HEK293 (cell line): ENCODE measurements around the gene JAZF1.
A peak's percentile ranks its signal among the peaks of the same experiment; 100 is the strongest.

Experiments
- AEBP2 ChIP-seq: fragments of 450-650 bp; formaldehyde crosslinking; IDR thresholded peaks from 2 replicates; pipeline ENCODE4 v1.5.1; 2016; ENCODE audit warnings: missing biosample characterization, missing genetic modification characterization, borderline replicate concordance
- BCL11A ChIP-seq: fragments of 450-650 bp; formaldehyde crosslinking; IDR thresholded peaks from 2 replicates; pipeline ENCODE4 v1.5.1; 2016; ENCODE audit warnings: low read depth, missing biosample characterization, missing genetic modification characterization
- GLI2 ChIP-seq: fragments of 450-650 bp; formaldehyde crosslinking; IDR thresholded peaks from 2 replicates; pipeline ENCODE4; 2017; ENCODE audit warnings: missing biosample characterization, missing genetic modification characterization, low read depth, borderline replicate concordance
- GLIS1 ChIP-seq: fragments of 450-650 bp; formaldehyde crosslinking; IDR thresholded peaks from 2 replicates; pipeline ENCODE4 v1.5.1; 2016; ENCODE audit warnings: missing biosample characterization, missing genetic modification characterization
- KLF9 ChIP-seq: fragments of 450-650 bp; formaldehyde crosslinking; IDR thresholded peaks from 2 replicates; pipeline ENCODE4 v1.5.1; 2016; ENCODE audit warnings: missing biosample characterization, missing genetic modification characterization, low read depth
- MZF1 ChIP-seq: fragments of 450-650 bp; formaldehyde crosslinking; IDR thresholded peaks from 2 replicates; pipeline ENCODE4 v1.5.1; 2017; ENCODE audit warnings: missing biosample characterization, missing genetic modification characterization, borderline replicate concordance
- PRDM1 ChIP-seq: fragments of 450-650 bp; formaldehyde crosslinking; IDR thresholded peaks from 2 replicates; pipeline ENCODE4; 2016; ENCODE audit warnings: missing biosample characterization, missing genetic modification characterization
- PRDM10 ChIP-seq: fragments of 450-650 bp; formaldehyde crosslinking; IDR thresholded peaks from 2 replicates; pipeline ENCODE4 v1.5.1; 2016; ENCODE audit warnings: missing biosample characterization, missing genetic modification characterization
- SALL2 ChIP-seq: fragments of 450-650 bp; formaldehyde crosslinking; IDR thresholded peaks from 2 replicates; pipeline ENCODE4 v1.5.0; 2017; ENCODE audit warnings: missing biosample characterization, mild to moderate bottlenecking, missing genetic modification characterization, borderline replicate concordance
- SCRT1 ChIP-seq: fragments of 450-650 bp; formaldehyde crosslinking; IDR thresholded peaks from 2 replicates; pipeline ENCODE4 v1.5.1; 2016; ENCODE audit warnings: missing biosample characterization, missing genetic modification characterization, borderline replicate concordance
- YY2 ChIP-seq: fragments of 450-650 bp; formaldehyde crosslinking; IDR thresholded peaks from 2 replicates; pipeline ENCODE4 v1.5.1; 2016; ENCODE audit warnings: missing biosample characterization, missing genetic modification characterization
- ZBTB21 ChIP-seq: fragments of 450-650 bp; formaldehyde crosslinking; IDR thresholded peaks from 2 replicates; pipeline ENCODE4 v1.5.1; 2017; ENCODE audit warnings: missing biosample characterization, missing genetic modification characterization
- ZBTB7A ChIP-seq: fragments of 450-650 bp; formaldehyde crosslinking; IDR thresholded peaks from 2 replicates; pipeline ENCODE4 v1.5.1; 2016; ENCODE audit warnings: low read depth, missing biosample characterization, missing genetic modification characterization
- ZBTB8A ChIP-seq: fragments of 450-650 bp; formaldehyde crosslinking; IDR thresholded peaks from 2 replicates; pipeline ENCODE4 v1.5.1; 2016; ENCODE audit warnings: missing biosample characterization, missing genetic modification characterization
- ZFP3 ChIP-seq: fragments of 450-650 bp; formaldehyde crosslinking; IDR thresholded peaks from 2 replicates; pipeline ENCODE4 v1.5.1; 2016; ENCODE audit warnings: low read depth, missing biosample characterization, missing genetic modification characterization
- ZNF112 ChIP-seq: fragments of 450-650 bp; formaldehyde crosslinking; IDR thresholded peaks from 2 replicates; pipeline ENCODE4 v1.5.0; 2017; ENCODE audit warnings: missing biosample characterization, missing genetic modification characterization
- ZNF202 ChIP-seq: fragments of 450-650 bp; formaldehyde crosslinking; IDR thresholded peaks from 2 replicates; pipeline ENCODE4 v1.5.1; 2016; ENCODE audit warnings: missing biosample characterization, missing genetic modification characterization, borderline replicate concordance
- ZNF239 ChIP-seq: fragments of 450-650 bp; formaldehyde crosslinking; IDR thresholded peaks from 2 replicates; pipeline ENCODE4 v1.5.1; 2016; ENCODE audit warnings: missing biosample characterization, missing genetic modification characterization
- ZNF24 ChIP-seq: fragments of 450-650 bp; formaldehyde crosslinking; IDR thresholded peaks from 2 replicates; pipeline ENCODE4 v1.5.1; 2016; ENCODE audit warnings: missing biosample characterization, missing genetic modification characterization
- ZNF311 ChIP-seq: fragments of 450-650 bp; formaldehyde crosslinking; IDR thresholded peaks from 2 replicates; pipeline ENCODE4 v1.5.1; 2017; ENCODE audit warnings: missing biosample characterization, missing genetic modification characterization, borderline replicate concordance
- ZNF366 ChIP-seq: fragments of 450-650 bp; formaldehyde crosslinking; conservative IDR thresholded peaks from 2 replicates; pipeline ENCODE4 v1.5.1; 2016; ENCODE audit warnings: missing biosample characterization, missing genetic modification characterization
- ZNF37A ChIP-seq: fragments of 450-650 bp; IDR thresholded peaks from 2 replicates; pipeline ENCODE4 v1.5.1; 2018; ENCODE audit warnings: missing biosample characterization, missing genetic modification characterization
- ZNF404 ChIP-seq: fragments of 450-650 bp; formaldehyde crosslinking; IDR thresholded peaks from 2 replicates; pipeline ENCODE4 v1.5.1; 2017; ENCODE audit warnings: missing biosample characterization, missing genetic modification characterization
- ZNF473 ChIP-seq: fragments of 450-650 bp; formaldehyde crosslinking; IDR thresholded peaks from 2 replicates; pipeline ENCODE4 v1.5.1; 2017; ENCODE audit warnings: missing biosample characterization, missing genetic modification characterization
- ZNF529 ChIP-seq: fragments of 450-650 bp; formaldehyde crosslinking; IDR thresholded peaks from 2 replicates; pipeline ENCODE4 v1.5.1; 2017; ENCODE audit warnings: missing genetic modification characterization, missing biosample characterization; ENCODE audit not compliant: insufficient replicate concordance
- ZNF610 ChIP-seq: fragments of 450-650 bp; formaldehyde crosslinking; IDR thresholded peaks from 2 replicates; pipeline ENCODE4 v1.5.1; 2016; ENCODE audit warnings: missing biosample characterization, missing genetic modification characterization, borderline replicate concordance
- ZNF701 ChIP-seq: fragments of 450-650 bp; formaldehyde crosslinking; IDR thresholded peaks from 2 replicates; pipeline ENCODE4 v1.5.1; 2016; ENCODE audit warnings: missing biosample characterization, missing genetic modification characterization
- ZNF843 ChIP-seq: fragments of 450-650 bp; formaldehyde crosslinking; IDR thresholded peaks from 2 replicates; pipeline ENCODE4 v1.5.1; 2016; ENCODE audit warnings: missing biosample characterization, missing genetic modification characterization
- ZSCAN23 ChIP-seq: fragments of 450-650 bp; formaldehyde crosslinking; IDR thresholded peaks from 2 replicates; pipeline ENCODE4 v1.5.1; 2016; ENCODE audit warnings: missing biosample characterization, missing genetic modification characterization
- ZSCAN30 ChIP-seq: fragments of 450-650 bp; IDR thresholded peaks from 2 replicates; pipeline ENCODE4 v1.5.1; 2018; ENCODE audit warnings: missing biosample characterization, mild to moderate bottlenecking, missing genetic modification characterization, moderate library complexity
- TF ChIP-seq, protein P1 (sequence below): fragments of 450-650 bp; formaldehyde crosslinking; IDR thresholded peaks from 2 replicates; pipeline ENCODE4 v1.5.1; 2016; ENCODE audit warnings: missing biosample characterization, missing genetic modification characterization
- TF ChIP-seq, protein P2 (sequence below): sonication (generic); formaldehyde crosslinking; IDR thresholded peaks from 2 replicates; pipeline ENCODE4 v1.8.1; 2022; ENCODE audit warnings: mild to moderate bottlenecking, moderate library complexity, missing genetic modification reagents

Gene JAZF1

GRCh38 chr7:28037220-28038010, 143.2 kb downstream of the JAZF1 start (continued):
- TF ChIP-seq PRDM1 (peak; percentile 36; the same call in 1 of the 2 replicates), BCL11A (tag by site-specific recombination) (no peak), ZNF239 (tag by site-specific recombination) (no peak), ZNF37A (tag by site-specific recombination) (no peak), ZBTB8A (tag by site-specific recombination) (no peak), ZNF24 (tag by site-specific recombination) (peak; percentile 62; the same call in 1 of the 2 replicates), SALL2 (tag by site-specific recombination) (no peak), ZNF701 (no peak), MZF1 (tag by site-specific recombination) (0 out of 2 replicates have a peak, but pooled peaks have one; percentile 46), ZNF610 (tag by site-specific recombination) (no peak), ZNF404 (no peak), ZNF366 (tag by site-specific recombination) (peak; percentile 74), ZBTB21 (peak; percentile 52; the same call in 1 of the 2 replicates), ZNF473 (tag by site-specific recombination) (no peak), PRDM10 (tag by site-specific recombination) (peak; percentile 52), AEBP2 (tag by site-specific recombination) (no peak), KLF9 (tag by site-specific recombination) (no peak), ZNF529 (tag by site-specific recombination) (no peak), GLIS1 (no peak), ZBTB7A (tag by site-specific recombination) (no peak), ZSCAN30 (peak; percentile 30; the same call in 1 of the 2 replicates), SCRT1 (tag by site-specific recombination) (no peak), GLI2 (tag by site-specific recombination) (no peak), YY2 (tag by site-specific recombination) (no peak), ZSCAN23 (no peak), ZNF843 (no peak), ZNF202 (tag by site-specific recombination) (no peak), ZNF112 (tag by site-specific recombination) (no peak), ZNF311 (tag by site-specific recombination) (no peak), ZFP3 (0 out of 2 replicates have a peak, but pooled peaks have one; percentile 17)
- TF ChIP-seq, protein P1, sequence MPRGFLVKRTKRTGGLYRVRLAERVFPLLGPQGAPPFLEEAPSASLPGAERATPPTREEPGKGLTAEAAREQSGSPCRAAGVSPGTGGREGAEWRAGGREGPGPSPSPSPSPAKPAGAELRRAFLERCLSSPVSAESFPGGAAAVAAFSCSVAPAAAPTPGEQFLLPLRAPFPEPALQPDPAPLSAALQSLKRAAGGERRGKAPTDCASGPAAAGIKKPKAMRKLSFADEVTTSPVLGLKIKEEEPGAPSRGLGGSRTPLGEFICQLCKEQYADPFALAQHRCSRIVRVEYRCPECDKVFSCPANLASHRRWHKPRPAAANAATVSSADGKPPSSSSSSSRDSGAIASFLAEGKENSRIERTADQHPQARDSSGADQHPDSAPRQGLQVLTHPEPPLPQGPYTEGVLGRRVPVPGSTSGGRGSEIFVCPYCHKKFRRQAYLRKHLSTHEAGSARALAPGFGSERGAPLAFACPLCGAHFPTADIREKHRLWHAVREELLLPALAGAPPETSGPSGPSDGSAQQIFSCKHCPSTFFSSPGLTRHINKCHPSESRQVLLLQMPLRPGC = no peak
- TF ChIP-seq, protein P2, sequence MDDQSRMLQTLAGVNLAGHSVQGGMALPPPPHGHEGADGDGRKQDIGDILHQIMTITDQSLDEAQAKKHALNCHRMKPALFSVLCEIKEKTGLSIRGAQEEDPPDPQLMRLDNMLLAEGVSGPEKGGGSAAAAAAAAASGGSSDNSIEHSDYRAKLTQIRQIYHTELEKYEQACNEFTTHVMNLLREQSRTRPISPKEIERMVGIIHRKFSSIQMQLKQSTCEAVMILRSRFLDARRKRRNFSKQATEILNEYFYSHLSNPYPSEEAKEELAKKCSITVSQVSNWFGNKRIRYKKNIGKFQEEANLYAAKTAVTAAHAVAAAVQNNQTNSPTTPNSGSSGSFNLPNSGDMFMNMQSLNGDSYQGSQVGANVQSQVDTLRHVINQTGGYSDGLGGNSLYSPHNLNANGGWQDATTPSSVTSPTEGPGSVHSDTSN (CRISPR knock-in tag) = no peak
